Measurements from ENCODE around the gene HLA-DMA.

HLA-DMA gene

GRCh38 chr6:32952817-32953739, at the start of gene HLA-DMA:
TSS of gene HLA-DMA (minus strand) at chr6:32953097. CDS start at chr6:32953036, 61 bp downstream.
- DNase-seq, result peak; percentile 72
- peak; percentile 96 for ATAC-seq

- no peak for ATAC-seq
- DNase-seq, result no peak
Measured at GRCh38 chr6:33001685-33002084, 48.8 kb upstream of the HLA-DMA start.

GRCh38 chr6:33000055-33000454, 47.2 kb upstream of the HLA-DMA start:
- DNase-seq, result no peak

GRCh38 chr6:32995448-32995847, 42.6 kb upstream of the HLA-DMA start:
- no peak for ATAC-seq
- no peak for DNase-seq

More at GRCh38 chr6:33000055-33000454, 47.2 kb upstream of the HLA-DMA start:
- ATAC-seq, result peak; percentile 43

- no peak for DNase-seq
- ATAC-seq, result no peak
Measured at GRCh38 chr6:32993363-32993973, 40.6 kb upstream of the HLA-DMA start.

GRCh38 chr6:32991972-32992371, 39.1 kb upstream of the HLA-DMA start:
- ATAC-seq, result no peak
- no peak for DNase-seq

- ATAC-seq (peak; percentile 25), DNase-seq (no peak)
Measured at GRCh38 chr6:32989368-32989767, 36.5 kb upstream of the HLA-DMA start.

- ATAC-seq, result peak; percentile 88
- DNase-seq, result peak; percentile 93
Measured at GRCh38 chr6:32984622-32985389, 31.9 kb upstream of the HLA-DMA start.

- DNase-seq (no peak), ATAC-seq (peak; percentile 6)
Measured at GRCh38 chr6:32983964-32984621, 31.2 kb upstream of the HLA-DMA start.

- DNase-seq (no peak), ATAC-seq (no peak)
Measured at GRCh38 chr6:32983493-32983848, 30.6 kb upstream of the HLA-DMA start.

- no peak for ATAC-seq
Measured at GRCh38 chr6:32982702-32983492, 30.0 kb upstream of the HLA-DMA start.

GRCh38 chr6:32982084-32982701, 29.3 kb upstream of the HLA-DMA start:
- no peak for DNase-seq
- ATAC-seq, result no peak

More at GRCh38 chr6:32982702-32983492, 30.0 kb upstream of the HLA-DMA start:
- DNase-seq, result no peak

- ATAC-seq (no peak), DNase-seq (no peak)
Measured at GRCh38 chr6:32980488-32981038, 27.7 kb upstream of the HLA-DMA start.

GRCh38 chr6:32979720-32980487, 27.0 kb upstream of the HLA-DMA start:
- DNase-seq (no peak), ATAC-seq (no peak)

GRCh38 chr6:32977953-32978324, 25.0 kb upstream of the HLA-DMA start:
- DNase-seq, result no peak

GRCh38 chr6:32977272-32977952, 24.5 kb upstream of the HLA-DMA start:
- DNase-seq (no peak), ATAC-seq (no peak)

More at GRCh38 chr6:32977953-32978324, 25.0 kb upstream of the HLA-DMA start:
- no peak for ATAC-seq

GRCh38 chr6:32976334-32977069, 23.6 kb upstream of the HLA-DMA start:
- no peak for DNase-seq
- no peak for ATAC-seq

- DNase-seq (no peak), ATAC-seq (no peak)
Measured at GRCh38 chr6:32975886-32976285, 23.0 kb upstream of the HLA-DMA start.
